Body of pancreas (tissue), 4 donors: ENCODE data around the gene PPEF1. TPM values are rescaled to one million over a fixed set of nuclear protein-coding genes. Genes with fewer than 3 reads are reported as not detected.

ENCODE experiments used
- ATAC-seq: fragments of 150-250 bp; one replicate; pipeline ENCODE4 v1.9.1; 2016
- DNase-seq, 4 donors: peaks; one replicate each; pipeline ENCODE4 v3.0.0-alpha.2; 2019
- H3K27ac ChIP-seq, 4 donors: fragments of 200-600 bp; sonication (generic); 1 replicate in 3 of 4; 2 replicates in 1 of 4; pipeline versions ENCODE4 v1.5.1 to v1.6.1; 2016 to 2019; ENCODE audit warnings: mild to moderate bottlenecking in 1 of 4, mixed read lengths in 1 of 4, moderate library complexity in 1 of 4
- H3K27me3 ChIP-seq, 2 donors: fragments of 200-600 bp; sonication (generic); one replicate each; pipeline ENCODE4 v1.6.0; 2016; ENCODE audit warnings: mild to moderate bottlenecking in 1 of 2
- H3K36me3 ChIP-seq, 2 donors: fragments of 200-600 bp; sonication (generic); replicated peaks in 1 of 2; 2 replicates each; pipeline ENCODE4 v1.5.1; 2016; ENCODE audit warnings: low read depth in 2 of 2; ENCODE audit not compliant: insufficient read depth in 1 of 2
- H3K4me1 ChIP-seq: fragments of 200-600 bp; sonication (generic); one replicate; pipeline ENCODE4 v1.6.0; 2016
- H3K4me3 ChIP-seq, 2 donors: fragments of 200-600 bp; sonication (generic); 1 replicate in 1 of 2; 2 replicates in 1 of 2; pipeline ENCODE4 v1.5.1; 2016 to 2019
- H3K9me3 ChIP-seq, 3 donors: fragments of 200-600 bp; sonication (generic); 1 replicate in 2 of 3; 2 replicates in 1 of 3; pipeline ENCODE4 v1.5.1; 2016
- CTCF ChIP-seq, 7 experiments: fragments of 450-650 bp in 4 of 7; fragments of 200-600 bp in 3 of 7; sonication (generic) in 3 of 7; IDR thresholded peaks; one replicate each; pipeline ENCODE4 v1.5.1; 2016 to 2019; ENCODE audit warnings: antibody characterized with exemption in 7 of 7
- POLR2A ChIP-seq, 3 donors: fragments of 450-650 bp; IDR thresholded peaks; one replicate each; pipeline ENCODE4 v1.6.1; 2016; ENCODE audit warnings: antibody characterized with exemption in 3 of 3, mild to moderate bottlenecking in 2 of 3
- WGBS, 2 donors: methylation state at CpG; one replicate each; pipeline ENCODE4 v1.1.5; 2017; 5-methylcytosine and 5-hydroxymethylcytosine counted together
- intact Hi-C: fragments of 100-400 bp; cut with DNase I; formaldehyde crosslinking; loops from one replicate; pipeline ENCODE4 v1.15.1; 2023
- total RNA-seq, 2 donors: library from RNA; depleted of rRNA; stranded (reverse); fragments of >200 nt; gene quantifications; one replicate each; pipeline ENCODE4 v1.1.0, GENCODE V29; 2016

The PPEF1 gene
- total RNA-seq, 2 donors from 2014 or later, result 0.78 TPM; not detected in 1

DNA sequence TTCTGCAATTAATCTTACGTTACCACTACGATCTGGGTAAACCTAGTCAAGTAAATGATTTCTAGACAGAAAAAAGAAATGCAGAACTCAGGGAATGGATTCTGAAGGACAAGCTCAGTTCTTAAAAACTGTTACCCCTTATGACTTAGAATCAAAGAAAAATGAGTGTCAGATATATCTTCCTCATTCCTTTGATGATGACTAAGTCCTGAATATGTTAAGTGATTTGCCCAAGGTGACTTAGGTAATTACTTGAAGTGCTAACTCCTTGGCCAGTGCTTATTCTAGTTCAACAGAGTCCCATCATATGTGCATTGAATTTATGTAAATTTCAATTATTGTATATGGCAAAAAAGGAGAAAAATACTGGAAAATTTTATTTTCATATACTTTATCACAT is 92.5 kb downstream of the PPEF1 start:
- no peak for DNase-seq
- no peaks in the 10 kb centered on the region for H3K27me3 ChIP-seq
- ATAC-seq, result no peak
- H3K36me3 ChIP-seq, result no peaks in the 10 kb centered on the region
- no peak overlapping the region for H3K4me3 ChIP-seq
- 55 to 63% methylated on average over 2 of the region's 2 CpGs for WGBS, 2 donors
- H3K9me3 ChIP-seq, result no peaks in the 10 kb centered on the region
- intact Hi-C loops, result no loop called here
- TF ChIP-seq POLR2A (IDR thresholded peaks at IDR 0.05) (no peak), CTCF (IDR thresholded peaks at IDR 0.05) (no peak)
- no peak overlapping the region for H3K27ac ChIP-seq
- H3K4me1 ChIP-seq, result no peaks in the 10 kb centered on the region

- intact Hi-C loops, result no loop called here
- DNase-seq (no peak), ATAC-seq (no peak)
- H3K4me1 ChIP-seq, result no peaks in the 10 kb centered on the region
- no peaks in the 10 kb centered on the region for H3K9me3 ChIP-seq
- no peak for TF ChIP-seq POLR2A (IDR thresholded peaks at IDR 0.05)
- no peak for TF ChIP-seq CTCF (IDR thresholded peaks at IDR 0.05)
- no peak overlapping the region for H3K27ac ChIP-seq
- no peak overlapping the region for H3K4me3 ChIP-seq
- H3K36me3 ChIP-seq, result no peaks in the 10 kb centered on the region
- no peaks in the 10 kb centered on the region for H3K27me3 ChIP-seq
Measured at GRCh38 chrX:18809641-18810040, 102.2 kb downstream of the PPEF1 start.

DNA sequence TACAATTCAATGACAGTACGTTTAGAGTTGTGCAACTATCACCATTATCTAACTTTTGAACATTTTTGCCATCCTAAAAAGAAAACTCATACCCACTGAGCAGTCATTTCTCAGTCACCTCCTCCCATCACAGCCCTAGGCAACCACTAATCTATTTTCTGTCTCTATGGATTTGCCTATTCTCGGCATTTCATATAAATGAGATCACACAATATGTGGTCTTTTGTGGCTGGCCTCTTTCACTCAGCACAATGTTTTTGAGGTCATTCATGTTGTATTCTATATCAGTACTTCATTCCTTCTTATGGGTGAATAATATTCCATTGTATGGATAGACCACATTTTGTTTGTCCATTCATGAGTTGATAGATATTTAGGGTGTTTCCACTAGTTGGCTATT is 103.0 kb downstream of the PPEF1 start:
- H3K4me1 ChIP-seq, result no peaks in the 10 kb centered on the region
- no peak for ATAC-seq
- H3K27me3 ChIP-seq, result no peaks in the 10 kb centered on the region
- no peak overlapping the region for H3K4me3 ChIP-seq
- intact Hi-C loops, result no loop called here
- WGBS, 2 donors, result 58 to 65% methylated on average over 2 of the region's 2 CpGs
- no peaks in the 10 kb centered on the region for H3K36me3 ChIP-seq
- DNase-seq, result no peak
- TF ChIP-seq CTCF (IDR thresholded peaks at IDR 0.05), result no peak
- TF ChIP-seq POLR2A (IDR thresholded peaks at IDR 0.05), result no peak
- H3K9me3 ChIP-seq, result no peaks in the 10 kb centered on the region
- H3K27ac ChIP-seq, result no peak overlapping the region

DNA sequence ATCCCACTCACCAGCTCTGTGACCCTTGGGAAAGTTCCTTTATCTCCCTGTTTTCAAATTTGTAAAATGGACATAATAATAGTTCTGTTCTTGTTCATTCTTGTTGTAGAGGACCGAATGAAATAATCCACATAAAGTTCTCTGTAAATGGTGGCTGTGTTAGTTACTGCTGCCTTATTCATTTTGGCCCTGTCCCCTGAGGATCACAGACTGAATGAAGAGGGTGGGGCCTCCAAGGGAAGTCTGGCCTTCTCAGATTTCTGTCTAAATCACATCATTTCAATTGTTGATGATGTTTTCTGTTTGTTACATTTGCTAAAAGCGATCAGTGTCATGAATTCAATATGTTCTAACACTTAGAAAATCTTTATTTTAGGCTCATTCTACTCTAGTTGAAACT is 117.9 kb downstream of the PPEF1 start:
- DNase-seq (no peak), ATAC-seq (no peak)
- Histone ChIP-seq H3K36me3 (no peaks in the 10 kb centered on the region), H3K9me3 (no peaks in the 10 kb centered on the region), H3K27me3 (no peaks in the 10 kb centered on the region), H3K4me1 (no peaks in the 10 kb centered on the region), H3K27ac (no peak overlapping the region), H3K4me3 (no peak overlapping the region)
- TF ChIP-seq CTCF (IDR thresholded peaks at IDR 0.05) (no peak), POLR2A (IDR thresholded peaks at IDR 0.05) (no peak)
- 78 to 81% methylated on average over 2 of the region's 2 CpGs for WGBS, 2 donors
- intact Hi-C loops, result no loop called here

DNA sequence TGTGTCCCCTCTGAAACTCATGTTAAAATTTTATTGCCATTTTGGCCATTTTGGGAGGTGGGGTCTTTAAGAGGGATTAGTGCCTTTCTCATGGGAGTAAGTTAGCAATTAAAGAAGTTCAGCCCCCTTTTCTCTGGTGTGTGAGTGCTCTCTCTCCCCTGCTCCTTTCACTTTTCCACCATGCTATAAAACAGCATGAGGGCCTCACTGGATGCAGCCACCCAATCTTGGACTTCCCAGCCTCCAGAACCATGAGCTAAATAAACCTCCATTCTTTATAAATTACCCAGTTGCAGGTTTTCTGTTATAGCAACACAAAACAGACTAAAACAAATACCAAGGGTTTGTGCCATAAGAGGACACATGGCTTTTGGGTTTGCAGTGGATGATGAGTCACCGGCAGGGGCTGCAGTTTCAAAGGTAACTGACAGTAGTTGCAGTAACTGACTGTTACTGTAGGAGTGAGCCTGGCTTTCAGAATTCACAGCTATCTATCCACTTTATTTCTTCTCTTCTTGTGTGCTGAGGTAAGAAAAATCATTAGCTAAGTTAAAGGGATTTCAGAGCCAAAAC is 121.5 kb downstream of the PPEF1 start:
- no peaks in the 10 kb centered on the region for H3K9me3 ChIP-seq
- no peak for DNase-seq
- 85% methylated on average over 1 of the region's 1 CpG; no CpG with 5 or more reads in 1 of the 2 donors for WGBS, 2 donors
- no peaks in the 10 kb centered on the region for H3K27me3 ChIP-seq
- H3K36me3 ChIP-seq, result no peaks in the 10 kb centered on the region
- no peak for ATAC-seq
- TF ChIP-seq POLR2A (IDR thresholded peaks at IDR 0.05), result no peak
- no peak for TF ChIP-seq CTCF (IDR thresholded peaks at IDR 0.05)
- intact Hi-C loops, result no loop called here
- H3K4me1 ChIP-seq, result no peaks in the 10 kb centered on the region
- H3K27ac ChIP-seq, result no peak overlapping the region
- no peak overlapping the region for H3K4me3 ChIP-seq
